G401.6 (cell line): ENCODE measurements around the gene SLC7A10.
"Not testable (repeated sequence)": the region's sequence is repeated elsewhere in the genome, so short reads cannot be mapped to it uniquely, and the experiment has no call there.

Experiments
- FAIRE-seq: peaks from 2 replicates; lab custom pipeline; 2012; peaks lifted over from hg19 to GRCh38; lab: Jason Lieb, UNC

Gene SLC7A10

DNA sequence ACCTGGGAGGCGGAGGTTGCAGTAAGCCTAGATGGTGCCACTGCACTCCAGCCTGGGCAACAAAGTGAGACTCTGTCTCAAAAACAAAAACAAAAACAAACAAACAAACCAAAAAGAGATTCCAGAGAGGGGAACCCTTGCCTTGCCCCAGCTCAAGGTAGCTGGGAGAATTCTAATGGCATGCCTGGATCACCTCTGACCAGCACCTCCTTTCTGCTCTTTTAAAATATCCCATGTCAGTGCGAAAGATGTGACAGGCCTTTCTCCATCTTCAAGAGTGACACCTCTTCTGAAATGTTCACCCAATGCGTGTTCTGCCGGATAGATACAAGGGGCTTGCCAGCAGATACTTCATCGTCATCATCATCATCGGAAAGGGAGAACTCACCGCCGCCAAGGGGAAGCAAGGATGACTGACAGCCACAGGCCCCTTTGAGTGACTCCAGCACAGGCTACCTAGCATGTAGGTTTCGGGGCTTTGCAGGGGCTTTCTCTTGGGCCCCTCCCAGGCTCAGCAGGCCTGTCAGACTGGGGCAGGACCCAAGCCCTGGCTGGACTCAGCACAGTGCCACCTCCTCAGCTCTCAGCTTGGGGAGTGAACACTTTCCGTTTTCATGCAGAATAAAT, 50.4 kb downstream of the SLC7A10 start:
- no peak for FAIRE-seq

DNA sequence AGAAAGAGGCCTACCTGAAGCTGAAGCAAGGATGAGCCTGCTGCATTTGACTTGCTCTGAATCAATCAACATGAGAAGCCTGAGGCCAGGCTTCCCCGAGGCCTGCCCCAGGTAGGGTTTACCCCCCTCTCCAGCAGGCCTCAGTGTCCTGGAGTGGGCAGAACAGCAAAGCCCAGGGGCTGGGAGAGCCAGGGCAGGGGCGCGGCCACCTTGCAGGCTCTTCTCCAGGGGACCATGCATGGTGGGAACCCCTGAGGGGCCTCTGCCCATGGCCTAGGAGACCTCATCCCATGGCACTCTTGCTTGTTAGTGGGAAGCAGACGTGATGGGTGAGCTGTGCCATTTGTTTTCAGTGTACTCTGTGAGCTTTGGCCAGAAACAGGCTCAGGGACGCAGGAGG, 51.5 kb downstream of the SLC7A10 start:
- FAIRE-seq: no peak

DNA sequence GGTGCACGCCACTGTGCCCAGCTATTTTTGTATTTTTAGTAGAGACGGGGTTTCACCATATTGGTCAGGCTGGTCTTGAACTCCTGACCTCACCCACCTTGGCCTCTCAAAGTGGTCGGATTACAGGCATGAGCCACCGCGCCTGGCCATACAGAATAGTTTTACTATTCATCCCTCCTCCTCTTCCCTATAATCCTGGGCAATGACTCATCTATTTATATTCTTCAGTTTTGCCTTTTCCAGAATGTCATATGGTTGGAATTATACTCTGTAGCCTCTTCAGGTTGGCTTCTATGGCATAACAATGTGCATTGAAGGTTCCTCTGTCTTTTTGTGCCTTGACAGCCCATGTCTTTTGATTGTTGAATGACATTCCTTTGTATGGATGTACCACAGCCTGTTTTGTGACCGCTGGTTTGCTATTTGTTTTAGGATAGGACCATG, 53.7 kb downstream of the SLC7A10 start:
- no peak for FAIRE-seq

DNA sequence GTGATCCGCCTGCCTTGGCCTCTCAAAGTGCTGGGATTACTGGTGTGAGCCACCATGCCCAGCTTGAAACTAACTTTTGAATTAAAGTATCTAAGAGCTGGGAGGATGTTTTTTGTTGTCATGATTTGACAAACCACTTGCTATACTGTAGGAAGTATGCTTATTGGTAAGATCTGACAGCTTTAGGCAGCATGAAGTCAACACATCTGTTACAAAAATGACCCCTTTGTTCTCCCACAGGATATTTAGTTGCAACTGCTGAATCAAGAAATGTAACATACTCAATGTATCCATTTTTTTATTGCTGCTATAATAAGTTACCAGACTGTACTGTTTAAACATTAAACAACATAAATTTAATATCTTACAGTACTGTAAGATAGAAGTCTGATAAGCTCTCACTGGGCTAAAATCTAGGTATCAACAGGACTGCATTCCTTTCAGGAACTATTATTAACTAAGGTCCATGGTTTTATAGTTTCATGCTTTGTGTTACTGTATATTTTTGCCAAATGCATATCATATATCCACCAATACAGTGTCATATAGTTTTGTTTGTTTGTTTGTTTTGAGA, 54.3 kb downstream of the SLC7A10 start:
- FAIRE-seq: no peak

DNA sequence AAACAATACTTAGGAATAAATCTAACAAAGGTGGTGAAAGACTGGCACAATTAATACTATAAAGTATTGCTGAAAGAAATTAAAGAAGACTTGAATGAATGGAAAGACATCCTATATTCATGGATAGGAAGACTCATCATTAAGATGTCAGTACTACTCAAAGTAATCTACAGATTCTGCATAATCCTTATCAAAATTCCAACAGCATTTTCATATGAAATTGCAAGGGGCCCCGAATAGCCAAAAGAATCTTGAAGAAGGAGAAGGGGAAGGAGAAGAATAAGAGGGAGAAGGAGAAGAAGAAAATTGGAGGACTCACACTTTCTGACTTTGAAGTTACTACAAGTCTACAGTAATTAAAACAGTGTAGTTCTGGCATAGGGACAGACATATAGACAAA, 57.1 kb downstream of the SLC7A10 start:
- FAIRE-seq: no peak

DNA sequence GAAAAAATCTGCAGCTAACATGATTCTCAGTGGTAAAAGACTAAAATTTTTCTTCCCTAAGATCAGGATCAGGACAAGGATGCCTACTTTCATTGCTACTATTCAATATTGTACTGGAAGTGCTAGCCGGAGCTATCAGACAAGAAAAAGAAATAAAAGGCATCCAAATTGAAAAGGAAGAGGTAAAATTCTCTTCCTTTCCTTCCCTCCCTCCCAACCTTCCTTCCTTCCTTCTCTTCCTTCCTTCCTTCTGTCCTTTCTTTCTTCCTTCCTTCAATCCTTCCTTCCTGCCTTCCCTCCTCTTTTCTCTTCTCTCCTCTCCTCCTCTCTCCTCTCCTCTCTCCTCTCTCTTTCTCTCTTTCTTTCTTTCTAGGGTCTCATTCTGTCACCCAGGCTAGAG, 58.2 kb downstream of the SLC7A10 start:
- FAIRE-seq: no peak

GRCh38 chr19:33166037-33166436, 59.6 kb downstream of the SLC7A10 start:
- FAIRE-seq: not testable (repeated sequence)

DNA sequence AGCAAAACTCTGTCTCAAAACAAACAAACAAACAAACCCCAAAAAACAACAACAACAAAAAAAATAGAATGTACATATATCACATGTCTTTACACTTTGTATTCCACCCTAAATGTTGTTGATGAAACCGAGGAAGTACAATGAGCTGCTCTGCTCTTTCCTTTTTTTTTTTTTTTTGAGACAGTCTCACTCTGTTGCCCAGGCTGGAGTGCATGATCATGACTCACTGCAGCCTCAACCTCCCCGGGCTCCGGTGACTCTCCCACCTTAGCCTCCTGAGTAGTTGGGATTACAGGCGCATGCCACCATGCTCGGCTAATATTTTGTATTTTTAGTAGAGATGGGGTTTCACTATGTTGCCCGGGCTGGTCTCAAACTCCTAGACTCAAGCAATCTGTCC, 62.2 kb downstream of the SLC7A10 start:
- FAIRE-seq: no peak

DNA sequence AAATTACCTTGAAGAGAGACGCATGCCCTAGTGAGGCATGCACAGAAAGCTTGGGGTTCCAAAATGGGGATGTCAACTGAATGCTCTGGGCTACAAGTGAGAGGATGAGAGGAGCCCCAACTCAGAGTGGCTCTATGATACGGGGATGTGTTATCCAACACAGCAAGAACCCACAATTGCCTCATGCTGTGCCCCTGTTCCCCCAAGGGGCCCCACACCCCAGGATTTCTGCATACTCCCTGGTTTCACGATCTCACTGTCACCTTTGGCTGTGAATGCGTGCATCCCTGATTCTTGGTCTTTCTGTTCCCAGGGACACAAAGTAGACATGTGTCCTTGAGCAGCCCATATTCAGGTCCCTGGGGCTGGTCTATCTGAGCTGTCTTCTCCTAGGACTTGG, 64.4 kb downstream of the SLC7A10 start:
- FAIRE-seq: no peak

GRCh38 chr19:33159893-33160292, 65.8 kb downstream of the SLC7A10 start:
- no peak for FAIRE-seq

DNA sequence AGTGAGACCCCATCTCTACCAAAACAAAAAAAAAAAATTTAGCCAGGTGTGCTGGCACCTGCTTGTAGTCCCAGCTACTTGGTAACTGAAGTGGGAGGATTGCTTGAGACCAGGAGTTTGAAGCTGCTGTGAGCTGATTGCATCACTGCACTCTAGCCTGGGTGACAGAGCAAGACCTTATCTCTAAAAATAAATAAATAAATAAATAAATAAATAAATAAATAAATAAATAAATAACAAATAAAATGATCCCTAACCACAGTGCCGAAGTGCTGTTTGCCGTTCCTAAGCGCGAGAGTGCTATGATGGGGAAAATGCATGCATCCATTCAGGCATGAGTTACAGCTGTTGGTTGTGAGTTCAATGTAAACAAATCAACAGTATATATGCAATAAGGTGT, 66.5 kb downstream of the SLC7A10 start:
- no peak for FAIRE-seq
